AG20443 (cell line): ENCODE data around the gene CRELD2.

Experiments
- DNase-seq: peaks from one replicate; pipeline ENCODE4 v3.0.0; 2012; ENCODE audit warnings: low spot score, mixed read lengths

CRELD2 gene

GRCh38 chr22:49887702-49888101, 30.7 kb upstream of the CRELD2 start:
- no peak for DNase-seq

- no peak for DNase-seq
These were observed 29.4 kb upstream of the CRELD2 start for GRCh38 chr22:49889071-49889470.

- no peak for DNase-seq
These were observed 26.1 kb upstream of the CRELD2 start for GRCh38 chr22:49892226-49892899.

GRCh38 chr22:49893025-49893424, 25.4 kb upstream of the CRELD2 start:
- DNase-seq: no peak

- no peak for DNase-seq
These were observed 23.9 kb upstream of the CRELD2 start for GRCh38 chr22:49894322-49895054.

- no peak for DNase-seq
These were observed 22.2 kb upstream of the CRELD2 start for GRCh38 chr22:49896201-49896600.

GRCh38 chr22:49897015-49897684, 21.3 kb upstream of the CRELD2 start:
- no peak for DNase-seq

GRCh38 chr22:49899530-49899929, 18.9 kb upstream of the CRELD2 start:
- no peak for DNase-seq

GRCh38 chr22:49900441-49901230, 17.8 kb upstream of the CRELD2 start:
- no peak for DNase-seq

- DNase-seq: no peak
These were observed 17.0 kb upstream of the CRELD2 start for GRCh38 chr22:49901457-49901856.

GRCh38 chr22:49903322-49904039, 15.0 kb upstream of the CRELD2 start:
- no peak for DNase-seq

- no peak for DNase-seq
These were observed 14.4 kb upstream of the CRELD2 start for GRCh38 chr22:49904040-49904369.

- no peak for DNase-seq
These were observed 13.0 kb upstream of the CRELD2 start for GRCh38 chr22:49905465-49905864.

- no peak for DNase-seq
These were observed 12.2 kb upstream of the CRELD2 start for GRCh38 chr22:49906071-49906798.

GRCh38 chr22:49906799-49907290, 11.6 kb upstream of the CRELD2 start:
- DNase-seq: no peak

GRCh38 chr22:49907807-49908206, 10.6 kb upstream of the CRELD2 start:
- DNase-seq: no peak

- no peak for DNase-seq
These were observed 8.8 kb upstream of the CRELD2 start for GRCh38 chr22:49909476-49910205.

GRCh38 chr22:49910229-49911155, 7.9 kb upstream of the CRELD2 start:
- no peak for DNase-seq
